HL-60 (cell line): Measurements from ENCODE around the gene MEF2B.

ENCODE experiments used
- CTCF ChIP-seq: IDR thresholded peaks from one replicate; pipeline ENCODE4 v1.5.1; 2011; ENCODE audit warnings: low read length, control low read depth, inconsistent platforms; ENCODE audit not compliant: insufficient read depth
- GABPA ChIP-seq: IDR thresholded peaks from 2 replicates; pipeline ENCODE4 v1.6.1; 2012; ENCODE audit warnings: low read depth
- TF ChIP-seq, protein P1 (sequence below): IDR thresholded peaks from 2 replicates; pipeline ENCODE4 v1.6.1; 2012; ENCODE audit warnings: low read depth; ENCODE audit not compliant: insufficient replicate concordance

- no peak for TF ChIP-seq CTCF
- TF ChIP-seq, protein P1, sequence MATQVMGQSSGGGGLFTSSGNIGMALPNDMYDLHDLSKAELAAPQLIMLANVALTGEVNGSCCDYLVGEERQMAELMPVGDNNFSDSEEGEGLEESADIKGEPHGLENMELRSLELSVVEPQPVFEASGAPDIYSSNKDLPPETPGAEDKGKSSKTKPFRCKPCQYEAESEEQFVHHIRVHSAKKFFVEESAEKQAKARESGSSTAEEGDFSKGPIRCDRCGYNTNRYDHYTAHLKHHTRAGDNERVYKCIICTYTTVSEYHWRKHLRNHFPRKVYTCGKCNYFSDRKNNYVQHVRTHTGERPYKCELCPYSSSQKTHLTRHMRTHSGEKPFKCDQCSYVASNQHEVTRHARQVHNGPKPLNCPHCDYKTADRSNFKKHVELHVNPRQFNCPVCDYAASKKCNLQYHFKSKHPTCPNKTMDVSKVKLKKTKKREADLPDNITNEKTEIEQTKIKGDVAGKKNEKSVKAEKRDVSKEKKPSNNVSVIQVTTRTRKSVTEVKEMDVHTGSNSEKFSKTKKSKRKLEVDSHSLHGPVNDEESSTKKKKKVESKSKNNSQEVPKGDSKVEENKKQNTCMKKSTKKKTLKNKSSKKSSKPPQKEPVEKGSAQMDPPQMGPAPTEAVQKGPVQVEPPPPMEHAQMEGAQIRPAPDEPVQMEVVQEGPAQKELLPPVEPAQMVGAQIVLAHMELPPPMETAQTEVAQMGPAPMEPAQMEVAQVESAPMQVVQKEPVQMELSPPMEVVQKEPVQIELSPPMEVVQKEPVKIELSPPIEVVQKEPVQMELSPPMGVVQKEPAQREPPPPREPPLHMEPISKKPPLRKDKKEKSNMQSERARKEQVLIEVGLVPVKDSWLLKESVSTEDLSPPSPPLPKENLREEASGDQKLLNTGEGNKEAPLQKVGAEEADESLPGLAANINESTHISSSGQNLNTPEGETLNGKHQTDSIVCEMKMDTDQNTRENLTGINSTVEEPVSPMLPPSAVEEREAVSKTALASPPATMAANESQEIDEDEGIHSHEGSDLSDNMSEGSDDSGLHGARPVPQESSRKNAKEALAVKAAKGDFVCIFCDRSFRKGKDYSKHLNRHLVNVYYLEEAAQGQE = no peak
- TF ChIP-seq GABPA = no peak
Measured at GRCh38 chr19:19212916-19213315, 42.9 kb upstream of the MEF2B start.
